H1 (cell line): Measurements from ENCODE around the gene UBE3C.

ENCODE experiments used
- EP300 ChIP-seq, 2 experiments: IDR thresholded peaks; 1 replicate in 1 of 2; 2 replicates in 1 of 2; pipeline ENCODE4 v1.6.1; 2011 to 2012; ENCODE audit warnings: low read depth in 2 of 2, low read length in 2 of 2, mild to moderate bottlenecking in 2 of 2, borderline replicate concordance in 1 of 2, inconsistent platforms in 1 of 2, moderate library complexity in 1 of 2
- HDAC2 ChIP-seq, 2 experiments: fragments of 300-600 bp in 1 of 2; sonication (generic) in 1 of 2; IDR thresholded peaks; 2 replicates each; pipeline ENCODE4 v1.6.1; 2011 to 2012; ENCODE audit warnings: low read depth in 2 of 2, low read length in 2 of 2, mild to moderate bottlenecking in 2 of 2, moderate library complexity in 2 of 2, borderline replicate concordance in 1 of 2, inconsistent platforms in 1 of 2
- POLR2AphosphoS5 ChIP-seq: IDR thresholded peaks from 2 replicates; pipeline ENCODE4 v1.6.1; 2011; ENCODE audit warnings: low read depth, low read length
- SIN3A ChIP-seq, 2 experiments: IDR thresholded peaks in 1 of 2; conservative IDR thresholded peaks in 1 of 2; 2 replicates each; pipeline ENCODE4 v1.6.1; 2011 to 2012; ENCODE audit warnings: low read length in 2 of 2, improper control_type of control experiment in 1 of 2, low read depth in 1 of 2, mild to moderate bottlenecking in 1 of 2
- SIRT6 ChIP-seq: IDR thresholded peaks from one replicate; pipeline ENCODE4 v1.7.1; 2012; ENCODE audit warnings: low read length, inconsistent platforms
- SP1 ChIP-seq: IDR thresholded peaks from 2 replicates; pipeline ENCODE4 v1.6.1; 2011; ENCODE audit warnings: low read depth, low read length
- TAF1 ChIP-seq: IDR thresholded peaks from 2 replicates; pipeline ENCODE4 v1.6.1; 2011; ENCODE audit warnings: mild to moderate bottlenecking, low read depth, low read length
- TF ChIP-seq, protein P1 (sequence below), 3 experiments: IDR thresholded peaks; 1 replicate in 2 of 3; 2 replicates in 1 of 3; pipeline versions ENCODE4 v1.5.1 to v1.6.1; 2011; ENCODE audit warnings: low read length in 3 of 3, mild to moderate bottlenecking in 3 of 3, inconsistent platforms in 2 of 3, low read depth in 1 of 3, moderate library complexity in 1 of 3; ENCODE audit not compliant: insufficient read depth in 1 of 3; ENCODE audit errors: control extremely low read depth in 1 of 3

DNA sequence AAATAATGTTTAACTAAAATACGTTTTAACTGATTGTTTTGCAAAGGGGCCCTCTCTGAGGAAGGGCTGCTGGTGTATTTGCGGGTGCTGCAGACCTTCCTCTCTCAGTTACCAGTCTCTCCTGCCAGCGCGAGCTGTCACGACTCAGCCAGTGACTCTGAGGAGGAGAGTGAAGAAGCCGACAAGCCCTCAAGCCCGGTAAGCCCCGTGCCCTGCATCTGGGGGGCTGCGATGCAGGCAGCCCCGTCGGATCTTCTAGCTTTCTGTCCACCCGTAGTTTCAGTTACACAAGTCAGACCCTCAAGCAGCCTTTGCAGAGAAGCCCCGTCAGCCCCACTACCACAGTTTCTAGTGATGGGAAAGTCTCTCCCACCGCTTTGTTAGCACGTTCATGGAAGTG is 45.1 kb downstream of the UBE3C start:
- TF ChIP-seq TAF1 (no peak), EP300 (IDR thresholded peaks at IDR 0.05; ENCODE audit: borderline replicate concordance in 1 of 2, low read depth in 2 of 2, low read length in 2 of 2) (no peak), SIN3A (conservative IDR thresholded peaks at IDR 0.05 in 1 of 2, IDR thresholded peaks at IDR 0.05 in 1 of 2; ENCODE audit: low read depth in 1 of 2, low read length in 2 of 2) (no peak), HDAC2 (IDR thresholded peaks at IDR 0.05; ENCODE audit: borderline replicate concordance in 1 of 2, low read depth in 2 of 2, low read length in 2 of 2) (no peak), SP1 (no peak), SIRT6 (no peak), POLR2AphosphoS5 (no peak)
- TF ChIP-seq, protein P1, sequence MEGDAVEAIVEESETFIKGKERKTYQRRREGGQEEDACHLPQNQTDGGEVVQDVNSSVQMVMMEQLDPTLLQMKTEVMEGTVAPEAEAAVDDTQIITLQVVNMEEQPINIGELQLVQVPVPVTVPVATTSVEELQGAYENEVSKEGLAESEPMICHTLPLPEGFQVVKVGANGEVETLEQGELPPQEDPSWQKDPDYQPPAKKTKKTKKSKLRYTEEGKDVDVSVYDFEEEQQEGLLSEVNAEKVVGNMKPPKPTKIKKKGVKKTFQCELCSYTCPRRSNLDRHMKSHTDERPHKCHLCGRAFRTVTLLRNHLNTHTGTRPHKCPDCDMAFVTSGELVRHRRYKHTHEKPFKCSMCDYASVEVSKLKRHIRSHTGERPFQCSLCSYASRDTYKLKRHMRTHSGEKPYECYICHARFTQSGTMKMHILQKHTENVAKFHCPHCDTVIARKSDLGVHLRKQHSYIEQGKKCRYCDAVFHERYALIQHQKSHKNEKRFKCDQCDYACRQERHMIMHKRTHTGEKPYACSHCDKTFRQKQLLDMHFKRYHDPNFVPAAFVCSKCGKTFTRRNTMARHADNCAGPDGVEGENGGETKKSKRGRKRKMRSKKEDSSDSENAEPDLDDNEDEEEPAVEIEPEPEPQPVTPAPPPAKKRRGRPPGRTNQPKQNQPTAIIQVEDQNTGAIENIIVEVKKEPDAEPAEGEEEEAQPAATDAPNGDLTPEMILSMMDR (IDR thresholded peaks at IDR 0.05; ENCODE audit: control extremely low read depth in 1 of 3, insufficient read depth in 1 of 3, low read depth in 1 of 3, low read length in 3 of 3): no peak
